ENCODE data around the gene ADAMTS2.
"Not testable (repeated sequence)": the region's sequence is repeated elsewhere in the genome, so short reads cannot be mapped to it uniquely, and the experiment has no call there.

The ADAMTS2 gene

DNA sequence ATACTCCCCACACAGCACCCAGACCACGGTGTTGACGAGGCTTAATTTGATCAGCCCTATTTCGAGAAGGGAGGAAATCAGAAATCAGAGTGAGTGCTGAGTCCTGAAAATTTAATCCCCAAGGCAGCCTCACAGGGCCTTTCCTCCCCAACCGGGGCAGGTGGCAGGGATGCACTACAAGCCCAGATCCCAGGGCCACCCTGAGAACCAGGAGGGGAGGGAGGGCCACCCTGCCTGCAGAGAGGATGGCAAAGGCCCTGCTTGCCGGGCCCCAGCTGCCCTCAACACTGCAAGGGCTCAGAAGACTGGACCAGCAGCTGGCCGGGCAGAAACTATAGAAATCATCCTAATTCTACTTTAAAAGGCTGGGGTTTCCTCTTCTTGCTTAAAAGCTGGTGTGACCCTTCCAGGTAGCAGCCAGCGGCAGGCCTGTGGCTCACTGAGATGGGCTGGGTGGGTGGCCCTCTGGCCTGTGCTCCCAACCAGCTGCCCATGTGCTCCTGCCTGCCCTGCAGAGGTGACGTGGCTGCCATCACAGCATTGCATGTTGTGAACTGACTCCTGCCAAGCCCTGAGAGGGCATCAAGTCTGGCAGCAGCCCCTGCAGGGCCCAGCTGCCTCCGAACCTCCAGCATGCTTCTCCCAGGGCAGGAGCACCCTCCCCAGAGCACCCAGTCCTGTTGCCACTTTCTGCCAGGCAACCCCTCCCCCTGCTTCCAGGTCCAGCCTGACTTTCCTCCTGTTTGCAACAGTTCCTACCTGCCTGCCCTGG, 122.8 kb downstream of the ADAMTS2 start:
- in situ Hi-C loops (cut with HindIII; ENCODE audit: low sequenced_read_pairs) = no loop called here

DNA sequence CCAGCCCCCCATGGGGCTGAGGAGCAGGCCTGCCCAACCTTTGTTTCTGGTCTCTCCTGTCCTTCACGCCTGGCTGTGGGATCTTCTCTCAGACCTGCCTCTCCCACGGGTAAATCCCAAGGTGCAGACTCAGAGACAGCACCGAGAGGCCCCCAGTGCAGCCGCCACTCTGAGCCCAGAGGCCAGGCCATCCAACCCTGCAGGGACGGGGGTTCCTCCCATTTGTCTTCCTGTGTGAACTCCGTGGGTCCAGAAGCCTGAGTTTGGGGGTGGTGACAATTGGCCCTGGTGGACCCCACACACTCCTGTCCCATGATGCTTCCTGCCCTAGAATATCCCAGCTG, 123.4 kb downstream of the ADAMTS2 start:
- in situ Hi-C loops (cut with HindIII; ENCODE audit: low sequenced_read_pairs) = no loop called here

DNA sequence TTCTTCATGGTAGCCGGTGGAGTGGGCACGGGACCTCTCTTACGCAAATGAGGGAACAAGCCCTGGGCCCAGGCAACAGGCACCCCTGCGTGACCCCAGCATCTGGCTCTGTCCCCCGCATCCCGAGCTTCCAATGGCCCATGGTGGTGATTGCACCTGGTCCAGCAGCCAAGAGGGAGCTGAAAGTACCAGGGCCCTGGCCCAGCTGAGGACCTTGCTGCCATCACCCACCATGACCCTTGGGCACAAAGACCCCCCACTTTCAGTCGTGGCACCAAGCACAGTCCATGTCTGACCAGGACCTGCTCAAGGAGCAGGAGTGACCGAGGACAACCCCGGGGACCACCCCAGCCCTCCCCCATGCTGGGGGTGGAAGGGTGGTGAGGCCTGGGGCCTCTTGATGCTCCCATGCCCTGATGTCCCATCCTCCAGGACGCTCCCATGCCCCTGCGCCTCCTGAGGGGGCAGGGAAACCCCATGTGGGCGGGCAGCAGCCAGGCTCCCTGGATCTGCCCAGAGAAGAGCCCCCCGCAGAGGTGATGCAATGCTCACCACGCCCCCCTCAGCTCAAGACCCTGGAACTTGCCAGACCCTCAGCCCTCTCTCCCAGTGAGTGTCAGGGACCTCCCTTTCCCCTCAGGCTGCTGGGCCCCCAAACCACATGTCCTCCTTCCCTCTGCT, 123.9 kb downstream of the ADAMTS2 start:
- in situ Hi-C loops (cut with HindIII; ENCODE audit: low sequenced_read_pairs) = no loop called here

DNA sequence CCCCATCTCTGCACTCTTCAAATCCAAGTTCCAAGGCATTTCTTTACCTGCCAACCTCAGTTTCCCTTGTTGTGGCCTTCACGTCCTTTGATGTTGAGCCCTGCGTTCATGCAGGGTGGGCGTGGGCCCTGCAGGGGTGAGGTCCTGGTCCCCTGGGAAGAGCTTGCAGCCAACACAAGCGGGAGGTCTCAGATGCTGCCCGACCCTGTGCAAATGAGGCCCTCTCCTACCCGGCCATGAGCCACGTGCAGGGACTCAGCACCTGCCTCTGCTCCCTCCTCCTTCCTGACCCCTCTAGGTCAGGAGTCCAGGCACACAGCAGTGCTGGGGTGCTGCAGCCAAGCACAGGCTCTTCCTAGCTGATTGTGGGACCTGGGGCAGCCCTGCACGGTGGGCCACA, 124.5 kb downstream of the ADAMTS2 start:
- in situ Hi-C loops (cut with HindIII; ENCODE audit: low sequenced_read_pairs) = no loop called here

DNA sequence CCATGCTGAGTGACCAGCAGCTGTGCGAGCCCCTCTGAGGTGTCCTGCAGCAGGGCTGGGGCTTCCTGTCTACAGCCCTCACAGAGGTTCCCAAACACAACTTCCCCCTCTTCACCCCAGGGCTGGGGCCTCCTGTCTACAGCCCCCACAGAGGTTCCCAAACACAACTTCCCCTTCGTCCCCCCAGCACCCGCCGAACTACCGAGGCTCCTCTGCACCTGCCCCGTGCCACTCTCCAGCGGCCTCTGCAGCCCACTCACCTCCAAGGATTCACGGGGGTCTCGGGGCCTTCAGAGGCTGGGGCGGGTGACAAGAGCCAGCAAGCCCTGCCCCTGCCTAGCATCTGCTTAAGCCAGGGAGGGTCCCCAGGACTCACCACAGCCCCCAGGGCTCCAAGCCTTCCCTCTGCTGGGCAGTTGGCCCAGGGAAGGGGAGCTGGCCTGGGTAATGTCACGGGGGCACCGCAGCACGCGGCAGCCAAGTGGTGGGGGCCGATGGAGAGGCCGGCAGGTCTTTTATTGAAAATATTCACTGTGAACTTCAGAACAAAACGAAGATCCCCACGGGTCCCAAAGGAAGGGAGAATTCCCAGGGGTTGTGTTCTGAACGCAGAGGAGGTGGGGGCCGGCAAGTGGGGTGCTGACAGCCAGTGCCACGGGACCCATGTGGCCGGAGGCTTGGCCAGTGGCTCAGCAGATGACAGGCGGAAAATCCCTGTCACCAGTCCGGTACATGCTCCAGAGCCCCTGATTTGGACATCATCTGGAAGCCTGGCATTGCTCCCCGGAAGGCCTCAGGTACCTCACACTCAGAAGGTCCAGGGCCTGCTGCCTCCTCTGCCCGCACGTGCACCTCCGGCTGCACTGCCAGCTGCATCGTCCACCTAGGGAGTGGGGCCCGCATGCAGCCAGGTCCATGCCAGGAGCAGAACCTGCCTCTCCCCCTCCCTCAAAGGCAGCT, 125.3 kb downstream of the ADAMTS2 start:
- in situ Hi-C loops (cut with HindIII; ENCODE audit: low sequenced_read_pairs) = no loop called here

DNA sequence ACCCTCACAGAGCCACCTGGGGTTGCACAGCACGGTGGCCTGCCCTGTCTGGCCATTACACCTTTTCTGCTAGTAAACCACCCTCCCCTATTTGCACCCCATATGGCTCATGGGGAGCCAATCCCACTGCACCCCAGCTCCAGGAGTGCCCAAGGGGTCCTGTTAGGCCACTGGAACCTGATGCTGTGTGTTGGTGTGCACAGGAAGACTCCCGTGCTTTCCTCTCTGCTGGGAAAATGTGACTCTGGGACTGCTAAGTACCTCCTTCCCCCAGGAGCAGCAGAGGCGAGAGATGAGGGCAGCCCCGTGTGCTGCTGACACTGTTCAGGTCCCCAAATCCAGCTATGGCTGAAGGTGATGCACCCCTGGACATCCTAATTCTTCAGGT, 126.3 kb downstream of the ADAMTS2 start:
- in situ Hi-C loops (cut with HindIII; ENCODE audit: low sequenced_read_pairs) = no loop called here

DNA sequence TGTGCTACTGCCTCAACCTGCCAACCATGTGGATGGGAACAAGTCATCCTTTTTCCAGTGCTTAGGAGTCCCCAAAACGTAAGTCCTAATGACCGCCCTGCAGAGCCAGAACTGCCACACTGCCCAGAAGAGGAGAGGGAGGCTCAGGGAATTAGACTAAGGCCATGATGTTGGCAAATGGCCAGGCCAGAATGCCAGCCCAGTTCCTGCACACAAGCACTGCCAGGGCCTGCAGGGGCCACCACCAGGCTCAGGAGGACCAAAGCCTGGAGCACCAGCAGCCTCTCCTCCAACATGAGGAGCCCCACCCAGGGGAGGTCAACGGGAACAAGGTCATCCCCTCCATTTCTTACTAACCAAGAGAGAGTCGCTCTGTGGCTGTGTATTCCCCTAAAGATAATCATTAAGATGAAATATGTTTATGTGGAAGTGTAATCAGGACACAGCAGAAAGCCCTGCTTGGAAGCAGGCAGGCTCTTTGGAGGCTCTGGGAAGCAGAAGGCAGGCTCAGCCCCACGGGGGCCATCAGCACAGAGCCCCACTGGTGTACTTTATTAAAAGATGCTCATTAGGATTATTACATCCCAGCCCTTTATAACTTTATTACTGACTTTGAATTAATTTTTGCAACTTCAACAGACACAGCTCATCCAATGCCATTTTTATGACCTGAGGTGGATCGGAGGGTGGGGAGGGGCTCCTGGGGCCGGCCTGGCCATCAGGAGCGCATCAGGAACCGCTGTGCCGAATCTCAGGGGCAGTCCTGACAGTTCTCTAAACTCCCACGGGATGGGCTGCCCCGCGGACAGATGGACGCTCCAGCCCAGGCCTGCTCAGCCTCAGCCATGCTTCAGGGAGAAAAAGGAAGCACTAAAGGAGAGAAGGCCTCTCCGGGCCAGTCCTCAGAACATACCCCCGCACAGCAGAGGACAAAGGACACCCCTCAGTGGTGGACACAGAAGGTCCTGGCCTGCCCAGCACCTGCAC, 127.0 kb downstream of the ADAMTS2 start:
- in situ Hi-C loops (cut with HindIII; ENCODE audit: low sequenced_read_pairs) = no loop called here

DNA sequence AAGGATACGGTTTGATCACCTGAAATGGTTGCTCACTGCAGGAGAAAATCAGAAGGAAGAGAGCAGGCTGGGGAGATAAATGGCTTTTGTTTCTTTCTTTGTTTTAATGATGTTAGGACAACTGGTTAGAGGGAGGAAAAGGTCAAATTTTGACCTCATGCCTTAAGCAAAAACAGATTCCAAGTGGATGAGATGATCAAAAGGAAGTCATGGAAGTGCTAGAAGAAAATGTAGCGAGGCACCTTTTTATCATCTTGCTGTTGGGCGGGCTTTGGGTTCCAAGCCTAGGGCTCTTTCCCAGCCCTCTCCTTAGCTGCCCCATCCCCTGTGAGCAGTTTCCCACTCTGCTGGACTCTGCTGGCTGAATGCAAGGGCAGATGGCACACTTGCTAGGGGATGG, 127.9 kb downstream of the ADAMTS2 start:
- in situ Hi-C loops (cut with HindIII; ENCODE audit: low sequenced_read_pairs) = no loop called here

DNA sequence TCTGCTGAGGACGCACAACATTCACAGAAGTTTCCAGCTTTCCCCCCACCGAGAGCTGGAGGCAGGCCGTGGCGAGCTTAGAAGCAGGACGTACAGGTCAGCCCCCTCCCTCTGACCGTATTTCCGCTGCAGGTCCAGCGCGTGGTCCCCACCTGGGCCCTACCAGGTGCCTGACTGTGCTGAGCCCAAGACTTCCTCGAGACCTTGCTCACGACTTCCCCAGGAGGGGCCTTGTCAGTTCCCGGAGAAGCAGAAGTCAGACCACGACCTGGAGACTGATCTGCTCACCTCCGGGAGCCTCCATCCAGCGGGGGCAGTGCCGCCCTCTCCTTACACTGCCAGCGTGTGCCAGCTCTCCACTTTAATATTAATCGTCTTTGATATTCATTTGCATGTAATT, 128.9 kb downstream of the ADAMTS2 start:
- in situ Hi-C loops (cut with HindIII; ENCODE audit: low sequenced_read_pairs) = not testable (repeated sequence)

DNA sequence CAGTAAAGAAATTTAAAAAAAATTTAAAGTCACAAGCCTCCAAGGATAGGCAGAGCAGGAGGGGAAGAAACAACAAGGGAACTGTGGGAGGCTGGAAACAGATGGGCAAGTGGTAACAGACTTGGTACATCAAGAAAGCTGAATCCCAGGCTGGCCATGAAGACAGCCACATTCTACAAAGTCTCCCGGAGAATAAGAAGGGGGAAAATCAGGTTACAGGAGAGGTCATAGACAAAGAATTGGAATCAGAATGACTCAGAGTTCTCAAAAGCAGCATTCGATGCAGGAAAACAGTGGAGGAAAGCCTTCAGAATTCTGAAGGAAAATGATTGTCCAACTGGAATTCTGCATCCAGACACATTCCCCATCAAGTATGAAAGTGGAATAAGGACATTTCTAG, 129.7 kb downstream of the ADAMTS2 start:
- in situ Hi-C loops (cut with HindIII; ENCODE audit: low sequenced_read_pairs) = no loop called here

DNA sequence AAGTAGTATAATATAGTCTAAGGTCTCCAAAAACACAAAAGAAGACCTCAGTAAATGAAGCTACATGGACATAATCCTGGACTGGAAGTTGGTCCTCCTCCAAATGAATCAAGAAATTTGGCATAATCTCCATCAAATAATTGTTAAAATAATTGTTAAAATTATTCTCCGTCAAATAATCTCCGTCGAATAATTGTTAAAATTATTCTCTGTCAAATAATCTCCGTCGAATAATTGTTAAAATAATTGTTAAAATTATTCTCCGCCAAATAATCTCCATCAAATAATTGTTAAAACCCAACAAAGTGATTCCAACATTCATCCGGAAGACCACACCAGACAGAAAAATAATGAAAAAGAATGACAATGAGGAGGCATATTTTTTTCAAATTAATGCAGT, 130.6 kb downstream of the ADAMTS2 start:
- in situ Hi-C loops (cut with HindIII; ENCODE audit: low sequenced_read_pairs) = no loop called here

DNA sequence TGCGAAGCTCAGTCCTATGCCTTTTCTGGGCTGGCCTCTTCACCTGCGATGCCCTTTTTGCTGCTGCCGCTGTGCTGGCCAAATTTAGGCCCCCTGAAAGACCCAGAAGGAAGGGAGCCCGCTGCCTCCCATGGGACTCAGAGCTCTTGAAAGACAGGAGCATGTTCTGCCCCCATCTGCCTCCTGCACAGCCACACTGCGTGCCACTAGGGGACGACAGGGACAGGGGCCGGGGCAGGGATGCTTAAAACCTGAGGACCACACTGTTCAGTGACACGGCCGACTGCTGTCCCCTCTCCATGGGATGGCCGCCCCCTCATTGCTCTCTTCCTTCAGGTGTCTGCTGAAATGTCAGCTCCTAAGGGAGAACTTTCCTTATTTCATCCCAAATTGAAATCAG, 132.4 kb downstream of the ADAMTS2 start:
- in situ Hi-C loops (cut with HindIII; ENCODE audit: low sequenced_read_pairs) = no loop called here

DNA sequence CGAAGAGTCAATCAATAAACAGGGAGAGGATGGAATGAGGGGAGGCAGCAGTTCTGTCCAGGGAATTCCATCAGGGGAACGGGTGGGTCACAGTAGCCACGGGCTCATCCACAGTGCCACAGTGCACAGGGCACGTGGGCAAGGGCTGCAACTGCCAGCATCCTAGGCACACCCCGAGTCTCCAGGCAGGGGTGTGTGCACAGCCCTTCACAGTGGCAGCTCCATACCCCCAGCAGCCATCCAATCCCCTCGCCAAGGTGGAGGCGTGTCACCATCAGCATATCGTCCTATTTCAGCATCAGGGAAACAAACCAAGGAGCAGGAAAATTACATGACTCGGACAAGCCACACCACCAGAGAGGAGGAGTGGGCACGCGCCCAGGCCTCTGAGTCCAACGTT, 133.6 kb downstream of the ADAMTS2 start:
- in situ Hi-C loops (cut with HindIII; ENCODE audit: low sequenced_read_pairs) = no loop called here

DNA sequence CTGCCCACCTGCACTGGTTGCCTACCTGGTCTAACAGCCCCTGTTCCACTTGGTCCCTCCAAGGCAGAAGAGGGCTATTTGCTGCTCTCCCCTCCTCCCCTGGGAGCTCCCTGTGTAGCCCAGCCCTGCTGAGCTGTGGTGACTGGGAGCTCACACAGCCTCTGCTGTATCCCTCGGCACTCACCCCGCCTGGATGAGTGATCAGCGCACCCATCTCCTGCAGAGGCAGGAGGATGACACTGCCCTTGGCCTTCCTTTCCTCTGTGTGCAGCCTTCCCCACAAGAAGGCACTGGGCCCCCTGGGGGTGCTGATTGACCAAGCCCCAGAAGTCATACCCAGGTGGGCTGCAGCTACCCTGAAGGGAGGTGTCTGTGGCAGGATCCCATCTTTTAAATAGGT, 134.2 kb downstream of the ADAMTS2 start:
- in situ Hi-C loops (cut with HindIII; ENCODE audit: low sequenced_read_pairs) = no loop called here

DNA sequence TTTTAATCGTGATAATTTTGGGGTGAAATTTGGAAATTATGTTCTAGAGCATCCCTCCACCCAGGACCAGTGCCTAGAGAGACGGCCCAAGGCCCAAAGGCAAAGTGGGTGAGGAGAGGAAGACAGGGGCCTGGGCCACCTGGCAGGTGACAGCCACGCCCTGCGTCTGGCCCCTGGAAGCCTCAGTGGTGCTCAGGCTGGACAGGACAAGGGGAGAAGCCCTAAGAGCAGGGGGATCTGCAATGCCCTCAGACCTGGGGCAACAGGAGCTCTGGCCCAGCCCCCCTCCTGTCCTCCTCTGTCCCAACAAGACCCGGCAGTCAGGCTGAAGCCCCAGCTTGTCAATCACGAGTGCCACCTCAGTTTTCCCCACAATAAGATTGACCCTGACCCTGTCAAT, 134.8 kb downstream of the ADAMTS2 start:
- in situ Hi-C loops (cut with HindIII; ENCODE audit: low sequenced_read_pairs) = no loop called here

DNA sequence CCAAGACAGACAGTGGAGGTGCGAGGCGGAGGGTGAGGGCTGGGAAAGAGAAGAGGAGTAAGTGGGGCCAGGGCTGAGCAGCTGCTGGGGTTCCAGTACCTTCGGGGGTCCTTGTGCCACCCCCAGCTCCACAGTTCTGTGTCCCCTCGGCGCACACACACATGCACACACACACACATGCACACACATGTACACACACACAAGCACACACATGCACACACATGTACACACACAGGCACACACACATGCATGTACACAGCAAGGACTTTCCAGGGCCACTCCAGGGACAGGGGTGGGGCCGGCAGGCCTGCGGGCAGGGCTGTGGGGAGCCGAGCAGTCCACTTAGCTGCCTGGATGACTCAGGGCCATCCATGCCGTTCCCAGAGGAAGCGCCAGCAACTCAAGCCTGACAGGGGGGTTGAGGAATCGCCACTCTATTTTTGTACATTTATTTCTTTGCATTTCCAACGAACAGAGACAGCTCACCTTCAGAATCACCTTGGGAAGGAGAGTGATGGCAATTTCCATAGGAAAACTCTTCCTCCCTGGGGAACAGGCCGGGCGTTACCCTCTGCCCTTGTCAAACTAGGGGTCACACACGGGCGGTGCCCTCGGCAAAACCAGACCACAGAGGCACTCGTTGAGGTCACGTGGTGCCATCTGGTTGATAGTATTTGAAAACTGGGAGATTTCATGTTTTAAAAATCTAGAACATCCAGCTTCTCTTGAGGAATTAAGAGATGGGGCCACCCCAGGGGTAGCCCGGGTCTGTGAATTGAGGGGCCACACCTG, 135.7 kb downstream of the ADAMTS2 start:
- in situ Hi-C loops (cut with HindIII; ENCODE audit: low sequenced_read_pairs) = no loop called here

DNA sequence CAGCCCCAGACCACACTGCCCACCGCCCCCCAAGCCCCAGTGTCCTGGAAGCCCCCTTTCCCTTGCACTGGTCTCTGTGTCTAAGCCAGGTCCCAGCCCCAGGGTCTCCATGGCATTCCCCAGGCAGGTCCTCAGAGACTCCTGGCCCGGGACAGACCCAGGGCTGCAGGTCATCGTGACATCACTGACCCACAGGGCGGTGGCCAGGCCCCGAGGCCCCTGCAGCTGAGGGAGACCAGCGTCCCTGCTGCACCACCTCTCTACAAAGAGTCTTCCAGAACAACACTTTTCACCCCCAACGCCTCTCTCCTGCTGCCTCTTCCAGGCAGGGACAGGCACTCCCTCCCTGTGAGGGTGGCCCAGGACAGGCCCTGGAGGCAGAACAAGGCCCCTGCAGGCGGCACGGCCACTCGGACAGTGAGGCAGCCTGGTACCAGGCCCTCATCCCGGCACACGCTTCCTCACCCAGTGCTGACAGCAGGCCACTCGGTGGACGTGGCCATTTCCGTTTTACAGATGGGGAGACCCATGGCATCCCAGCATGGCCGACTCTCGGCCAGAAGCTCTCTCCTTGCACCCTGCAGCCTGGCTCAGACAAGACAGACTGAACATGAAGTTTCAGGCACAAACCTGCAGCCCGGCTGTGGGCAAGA, 136.4 kb downstream of the ADAMTS2 start:
- in situ Hi-C loops (cut with HindIII; ENCODE audit: low sequenced_read_pairs) = no loop called here

DNA sequence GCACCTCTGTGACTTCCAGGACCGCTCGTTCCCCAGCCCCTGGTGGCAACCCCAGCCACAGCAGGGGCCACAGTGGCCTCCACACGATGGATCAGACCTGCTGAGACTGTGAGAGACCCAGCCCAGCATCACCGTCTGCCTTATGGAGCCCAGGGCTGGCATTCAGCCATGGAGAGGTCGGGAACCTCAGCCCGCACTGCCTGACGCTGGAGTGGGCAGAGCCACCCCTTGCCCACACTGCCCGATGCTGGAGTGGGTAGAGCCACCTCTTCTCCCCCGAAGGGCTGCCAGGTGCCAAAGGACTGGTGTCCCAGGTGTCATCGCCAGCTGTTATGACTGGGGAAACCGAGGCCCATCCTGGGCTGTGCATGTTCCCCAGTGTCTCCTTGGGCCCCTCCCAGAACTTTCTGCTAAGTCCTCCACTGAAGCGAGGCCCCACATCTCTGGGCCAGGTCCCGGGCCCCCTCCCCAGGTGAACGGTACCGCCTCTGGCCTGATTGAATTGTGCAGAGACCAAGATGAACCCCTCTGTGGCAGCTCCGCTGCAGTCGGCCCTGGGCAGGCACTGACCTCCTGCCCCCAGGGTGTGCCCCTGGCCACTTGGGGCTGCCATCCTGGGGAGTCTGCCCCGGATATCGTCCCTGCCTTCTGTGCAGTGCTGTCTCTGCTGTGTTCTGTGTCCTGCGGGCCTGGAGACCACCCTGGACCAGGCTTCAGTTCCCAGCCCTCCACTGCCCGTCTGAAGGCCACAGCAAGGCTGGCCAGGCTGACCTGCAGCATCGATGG, 137.1 kb downstream of the ADAMTS2 start:
- in situ Hi-C loops (cut with HindIII; ENCODE audit: low sequenced_read_pairs) = no loop called here
